GM12864 (cell line): ENCODE measurements around the gene RFX2.

Experiments used
- DNase-seq: peaks from one replicate; pipeline ENCODE4 v3.0.0-alpha.2; 2011; ENCODE audit warnings: low read depth
- H3K4me3 ChIP-seq: 2 replicates; pipeline ENCODE4 v1.5.1; 2011; ENCODE audit warnings: mild to moderate bottlenecking, low read depth, low read length, control low read depth
- TF ChIP-seq, protein P1 (sequence below): IDR thresholded peaks from 2 replicates; pipeline ENCODE4 v1.5.1; 2011; ENCODE audit warnings: low read depth, mild to moderate bottlenecking, moderate library complexity, low read length, control low read depth, inconsistent platforms; ENCODE audit errors: missing control alignments

RFX2 gene

DNA sequence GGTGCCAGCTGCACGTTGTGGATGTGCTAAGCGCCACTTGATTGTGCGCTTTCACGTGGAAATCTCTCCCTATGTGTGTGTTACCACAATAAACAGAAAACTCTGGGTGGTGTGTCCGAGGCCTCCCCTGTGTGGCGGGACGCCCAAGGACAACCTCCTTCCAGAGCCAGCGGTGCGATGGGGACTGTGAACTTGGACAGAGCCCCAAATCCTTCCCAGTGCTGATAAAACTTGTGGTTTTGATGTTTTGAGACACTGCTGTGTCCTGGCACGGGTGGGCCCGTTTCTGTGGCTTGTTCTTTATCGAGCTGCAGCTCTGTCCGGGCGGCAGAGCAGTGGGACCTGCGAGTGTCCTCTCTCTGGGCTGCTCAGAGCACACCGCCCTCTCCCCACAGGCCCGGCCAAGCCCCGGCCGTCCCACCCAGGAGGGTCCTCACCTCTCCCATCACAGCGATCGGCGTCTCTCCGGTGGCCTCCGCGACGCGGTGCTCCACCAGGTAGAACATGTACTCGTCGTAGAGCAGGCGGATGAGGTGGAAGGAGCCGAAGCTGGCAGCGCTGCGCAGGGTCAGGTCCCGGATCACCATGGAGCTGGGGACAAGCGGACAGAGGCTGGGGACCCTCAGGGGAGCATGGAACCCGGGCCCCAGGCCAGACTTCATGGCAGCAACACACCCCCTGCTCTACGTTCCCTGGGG lies 113.5 kb downstream of the RFX2 start:
- H3K4me3 ChIP-seq = no peak overlapping the region
- no peak for DNase-seq
- TF ChIP-seq, protein P1, sequence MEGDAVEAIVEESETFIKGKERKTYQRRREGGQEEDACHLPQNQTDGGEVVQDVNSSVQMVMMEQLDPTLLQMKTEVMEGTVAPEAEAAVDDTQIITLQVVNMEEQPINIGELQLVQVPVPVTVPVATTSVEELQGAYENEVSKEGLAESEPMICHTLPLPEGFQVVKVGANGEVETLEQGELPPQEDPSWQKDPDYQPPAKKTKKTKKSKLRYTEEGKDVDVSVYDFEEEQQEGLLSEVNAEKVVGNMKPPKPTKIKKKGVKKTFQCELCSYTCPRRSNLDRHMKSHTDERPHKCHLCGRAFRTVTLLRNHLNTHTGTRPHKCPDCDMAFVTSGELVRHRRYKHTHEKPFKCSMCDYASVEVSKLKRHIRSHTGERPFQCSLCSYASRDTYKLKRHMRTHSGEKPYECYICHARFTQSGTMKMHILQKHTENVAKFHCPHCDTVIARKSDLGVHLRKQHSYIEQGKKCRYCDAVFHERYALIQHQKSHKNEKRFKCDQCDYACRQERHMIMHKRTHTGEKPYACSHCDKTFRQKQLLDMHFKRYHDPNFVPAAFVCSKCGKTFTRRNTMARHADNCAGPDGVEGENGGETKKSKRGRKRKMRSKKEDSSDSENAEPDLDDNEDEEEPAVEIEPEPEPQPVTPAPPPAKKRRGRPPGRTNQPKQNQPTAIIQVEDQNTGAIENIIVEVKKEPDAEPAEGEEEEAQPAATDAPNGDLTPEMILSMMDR = no peak

DNA sequence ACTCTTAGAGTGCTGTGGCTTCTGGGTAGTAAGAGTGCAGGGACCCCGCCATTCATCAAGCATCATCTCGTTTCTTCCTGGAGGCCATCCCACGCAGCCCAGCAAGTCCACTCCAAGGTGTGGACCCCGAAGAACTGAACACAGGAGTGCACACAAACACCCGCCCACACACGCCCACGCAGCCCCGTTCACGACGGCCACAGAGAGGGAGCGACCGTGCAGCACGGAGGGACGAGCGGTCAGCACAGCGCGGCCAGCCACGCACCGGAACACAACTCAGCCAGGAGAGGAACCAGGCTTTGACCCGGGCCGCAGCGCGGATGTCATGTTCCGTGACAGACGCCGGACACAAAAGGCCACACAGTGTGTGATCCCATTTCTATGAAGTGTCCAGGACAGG lies 114.2 kb downstream of the RFX2 start:
- DNase-seq = no peak
- TF ChIP-seq, protein P1 = no peak
- H3K4me3 ChIP-seq = no peak overlapping the region

DNA sequence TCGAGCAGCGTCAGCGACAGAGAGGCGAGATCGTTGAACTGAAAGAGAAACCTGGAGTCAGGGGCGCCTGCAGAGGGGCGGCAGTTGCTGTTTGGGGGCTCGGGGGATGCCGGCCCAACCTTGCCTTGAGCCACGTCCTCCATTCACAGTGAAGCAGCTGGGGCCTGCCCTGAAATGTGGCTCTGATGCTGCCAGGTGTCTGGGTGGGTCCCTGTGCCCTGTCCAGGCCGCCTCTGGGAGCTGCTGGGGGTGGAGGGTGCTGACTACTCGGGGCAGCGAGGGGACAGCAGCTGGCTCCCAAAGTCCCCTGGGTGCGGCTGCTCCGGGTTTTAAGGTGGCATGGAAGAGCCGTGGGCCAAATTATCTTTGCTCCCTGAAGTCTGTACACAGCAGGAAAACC lies 114.7 kb downstream of the RFX2 start:
- TF ChIP-seq, protein P1 = no peak
- H3K4me3 ChIP-seq = no peak overlapping the region
- DNase-seq = no peak

DNA sequence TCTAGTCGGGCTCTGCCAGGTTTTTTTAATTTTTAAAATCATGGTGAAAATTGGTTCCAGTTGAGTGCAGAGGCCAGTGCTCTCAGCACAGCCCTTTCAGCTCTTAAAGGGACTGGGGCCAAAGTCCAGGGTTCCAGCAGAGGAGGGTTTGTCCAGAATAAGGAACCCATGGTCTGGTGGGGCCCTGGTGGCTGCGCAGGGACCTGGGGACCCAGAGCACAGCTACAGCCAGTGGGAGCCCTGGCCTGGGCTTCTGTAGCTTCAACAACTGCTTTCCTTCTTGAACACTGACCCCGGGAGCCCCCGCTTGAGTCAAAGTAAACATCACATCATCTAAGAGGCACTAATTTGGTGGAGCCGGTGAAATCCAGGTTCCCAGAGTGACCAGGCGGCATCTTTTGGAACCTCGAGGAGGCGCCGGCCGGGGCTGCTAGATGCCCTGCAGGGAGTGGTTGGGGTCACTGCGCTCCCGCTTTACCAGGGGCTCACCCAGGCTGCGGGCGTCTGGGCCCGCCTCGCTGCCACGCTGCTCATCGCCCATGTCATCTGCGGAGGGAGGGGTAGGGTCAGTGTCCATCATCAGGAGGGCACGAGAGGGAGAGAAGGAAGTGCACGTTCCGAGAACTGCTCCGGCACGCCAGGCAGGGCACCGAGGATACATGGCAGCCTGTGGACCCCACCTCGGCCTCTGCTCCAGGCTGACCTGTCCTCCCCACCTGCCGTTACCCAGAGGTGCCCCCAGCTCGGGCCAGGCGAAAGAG lies 115.7 kb downstream of the RFX2 start:
- no peak for DNase-seq
- TF ChIP-seq, protein P1 = no peak

DNA sequence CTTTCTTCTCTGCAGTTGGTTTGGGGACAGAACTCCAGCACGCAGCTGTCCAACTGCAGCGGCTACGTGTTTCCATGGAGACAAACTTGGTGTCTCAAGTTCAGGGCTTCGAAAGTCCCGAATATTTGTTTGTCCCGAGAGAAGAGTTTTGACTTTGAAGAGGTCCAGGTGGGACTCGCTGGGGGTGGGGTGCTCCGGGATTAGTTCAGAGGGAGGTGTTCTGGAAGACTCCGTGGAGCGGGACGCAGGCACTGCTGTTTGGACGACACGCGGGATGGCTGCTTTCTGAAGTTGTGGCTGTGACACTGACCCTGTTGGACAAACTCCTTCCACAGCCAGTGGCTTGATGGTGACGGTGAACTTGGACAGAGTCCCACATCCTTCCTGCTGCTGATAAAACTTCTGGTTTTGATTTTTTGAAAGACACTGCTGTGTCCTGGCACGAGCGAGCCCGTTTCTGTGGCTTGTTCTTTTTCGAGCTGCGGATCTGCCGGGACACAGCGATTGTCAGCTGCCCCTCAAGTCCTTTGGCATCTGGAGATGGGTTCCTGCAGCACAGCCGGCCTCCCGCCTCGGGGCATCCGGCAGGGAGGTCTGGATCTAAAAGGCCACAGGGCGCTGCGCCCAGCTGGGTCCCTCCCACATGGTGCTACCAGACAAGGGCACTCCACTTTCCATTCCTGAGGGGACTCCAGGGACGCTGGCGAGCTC lies 116.5 kb downstream of the RFX2 start:
- H3K4me3 ChIP-seq = no peak overlapping the region
- no peak for DNase-seq
- TF ChIP-seq, protein P1 = no peak

More for the DNA sequence above, 115.7 kb downstream of the RFX2 start:
- no peak overlapping the region for H3K4me3 ChIP-seq

DNA sequence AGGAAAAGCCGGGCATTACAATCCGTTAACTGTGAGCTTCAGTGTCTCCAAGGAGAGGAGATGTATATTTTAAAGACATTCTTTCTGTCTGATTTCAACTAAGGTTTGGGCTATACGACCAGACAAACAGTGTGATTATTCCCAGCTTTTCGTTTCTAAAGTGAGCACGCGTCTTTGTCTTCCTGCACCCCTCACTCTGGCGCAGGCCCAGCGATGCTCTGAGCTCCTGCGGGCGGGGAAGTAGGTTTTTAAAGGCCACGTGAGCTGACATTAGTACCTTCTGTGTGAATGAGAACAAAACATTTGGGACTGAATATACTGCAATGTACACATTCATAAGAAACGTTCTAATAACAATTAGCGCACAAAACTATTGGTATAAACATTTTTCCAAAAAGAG lies 117.1 kb downstream of the RFX2 start:
- H3K4me3 ChIP-seq = no peak overlapping the region
- TF ChIP-seq, protein P1 = no peak

More for the DNA sequence above, 117.1 kb downstream of the RFX2 start:
- DNase-seq = no peak
